ENCODE data around the gene PRPF6. TPM values are rescaled to one million over a fixed set of nuclear protein-coding genes. Genes with fewer than 3 reads are reported as not detected.
A peak's percentile ranks its signal among the peaks of the same experiment; 100 is the strongest.

Gene PRPF6, protein sequence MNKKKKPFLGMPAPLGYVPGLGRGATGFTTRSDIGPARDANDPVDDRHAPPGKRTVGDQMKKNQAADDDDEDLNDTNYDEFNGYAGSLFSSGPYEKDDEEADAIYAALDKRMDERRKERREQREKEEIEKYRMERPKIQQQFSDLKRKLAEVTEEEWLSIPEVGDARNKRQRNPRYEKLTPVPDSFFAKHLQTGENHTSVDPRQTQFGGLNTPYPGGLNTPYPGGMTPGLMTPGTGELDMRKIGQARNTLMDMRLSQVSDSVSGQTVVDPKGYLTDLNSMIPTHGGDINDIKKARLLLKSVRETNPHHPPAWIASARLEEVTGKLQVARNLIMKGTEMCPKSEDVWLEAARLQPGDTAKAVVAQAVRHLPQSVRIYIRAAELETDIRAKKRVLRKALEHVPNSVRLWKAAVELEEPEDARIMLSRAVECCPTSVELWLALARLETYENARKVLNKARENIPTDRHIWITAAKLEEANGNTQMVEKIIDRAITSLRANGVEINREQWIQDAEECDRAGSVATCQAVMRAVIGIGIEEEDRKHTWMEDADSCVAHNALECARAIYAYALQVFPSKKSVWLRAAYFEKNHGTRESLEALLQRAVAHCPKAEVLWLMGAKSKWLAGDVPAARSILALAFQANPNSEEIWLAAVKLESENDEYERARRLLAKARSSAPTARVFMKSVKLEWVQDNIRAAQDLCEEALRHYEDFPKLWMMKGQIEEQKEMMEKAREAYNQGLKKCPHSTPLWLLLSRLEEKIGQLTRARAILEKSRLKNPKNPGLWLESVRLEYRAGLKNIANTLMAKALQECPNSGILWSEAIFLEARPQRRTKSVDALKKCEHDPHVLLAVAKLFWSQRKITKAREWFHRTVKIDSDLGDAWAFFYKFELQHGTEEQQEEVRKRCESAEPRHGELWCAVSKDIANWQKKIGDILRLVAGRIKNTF
- 10 to 100 TPM; 64.5 to 64.6 TPM for total RNA-seq

DNA sequence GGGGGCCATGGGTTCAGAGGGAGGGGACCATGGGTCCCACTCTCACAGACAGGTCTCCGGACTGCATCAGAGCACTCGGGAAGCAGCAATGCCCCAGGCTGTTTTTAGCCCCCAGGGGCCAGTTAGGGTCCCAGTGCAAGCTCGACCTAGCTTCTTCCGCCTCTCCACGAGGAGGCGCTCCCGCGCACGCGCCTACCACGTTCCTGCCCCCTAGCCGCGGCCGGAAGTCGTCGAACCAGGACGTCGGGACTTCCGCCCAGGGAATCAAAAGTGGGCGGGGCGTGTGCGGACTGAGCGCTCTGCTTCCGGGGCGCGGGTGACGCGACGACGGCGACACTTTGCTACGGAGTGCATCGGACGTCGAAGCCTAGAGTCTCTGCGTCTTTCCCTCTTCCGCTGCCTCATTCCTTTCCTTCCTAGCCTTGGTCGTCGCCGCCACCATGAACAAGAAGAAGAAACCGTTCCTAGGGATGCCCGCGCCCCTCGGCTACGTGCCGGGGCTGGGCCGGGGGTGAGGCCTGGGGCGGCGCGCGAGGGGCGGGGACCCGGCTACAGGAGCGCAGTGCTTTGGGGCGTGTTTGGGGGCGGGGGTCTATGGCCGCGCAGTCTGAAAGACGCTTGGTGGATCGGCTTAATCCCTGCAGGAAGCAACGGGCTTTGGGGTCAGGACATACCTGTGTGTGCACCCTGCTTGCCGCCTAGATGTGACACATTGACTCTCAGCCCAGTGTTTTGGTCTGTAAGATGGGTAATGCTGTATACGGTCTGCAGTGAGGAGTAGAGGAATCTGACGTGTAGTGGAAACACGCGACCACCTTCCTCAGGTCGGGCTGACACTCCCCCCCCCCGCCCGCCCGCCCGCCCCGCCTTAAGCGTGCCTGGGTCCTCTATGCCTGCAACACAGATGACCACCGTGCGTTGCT, at the start of gene PRPF6:
TSS of gene PRPF6 (plus strand) at position 327 of the 923 bp plus-strand sequence. CDS start at position 441, 114 bp downstream.
- peak; percentile 97 for DNase-seq
- Mint-ChIP-seq H3K27me3 (no peaks in the 10 kb centered on the region), H3K27ac (peak within 1 kb of the TSS; percentile 97), H3K9me3 (no peaks in the 10 kb centered on the region), H3K36me3 (peaks cover 30% of the 10 kb centered on the region), H3K4me1 (peaks cover 55% of the 10 kb centered on the region), H3K4me3 (peak within 1 kb of the TSS; percentile 94)

DNA sequence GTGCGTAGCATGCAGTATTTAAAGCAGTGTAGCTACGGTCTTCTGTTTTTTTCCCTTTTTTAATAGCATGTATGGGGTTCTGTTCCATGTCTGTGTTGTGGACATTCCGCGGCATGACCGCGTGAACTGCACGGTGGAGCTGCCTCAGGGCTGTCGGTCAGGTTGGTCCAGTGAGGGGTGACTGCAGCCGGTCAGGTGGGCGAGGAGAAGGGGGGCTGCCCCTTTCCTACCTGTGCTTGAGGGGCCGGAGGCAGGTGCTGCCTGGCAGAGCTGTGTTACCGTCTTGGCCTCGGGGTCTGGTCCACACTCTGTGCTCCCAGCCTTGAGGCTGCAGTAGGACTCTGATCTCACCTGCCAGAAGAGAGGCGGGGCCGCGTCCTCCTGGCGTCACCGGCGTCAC, 49.2 kb upstream of the PRPF6 start:
- no peaks in the 10 kb centered on the region for H3K27me3 Mint-ChIP-seq

DNA sequence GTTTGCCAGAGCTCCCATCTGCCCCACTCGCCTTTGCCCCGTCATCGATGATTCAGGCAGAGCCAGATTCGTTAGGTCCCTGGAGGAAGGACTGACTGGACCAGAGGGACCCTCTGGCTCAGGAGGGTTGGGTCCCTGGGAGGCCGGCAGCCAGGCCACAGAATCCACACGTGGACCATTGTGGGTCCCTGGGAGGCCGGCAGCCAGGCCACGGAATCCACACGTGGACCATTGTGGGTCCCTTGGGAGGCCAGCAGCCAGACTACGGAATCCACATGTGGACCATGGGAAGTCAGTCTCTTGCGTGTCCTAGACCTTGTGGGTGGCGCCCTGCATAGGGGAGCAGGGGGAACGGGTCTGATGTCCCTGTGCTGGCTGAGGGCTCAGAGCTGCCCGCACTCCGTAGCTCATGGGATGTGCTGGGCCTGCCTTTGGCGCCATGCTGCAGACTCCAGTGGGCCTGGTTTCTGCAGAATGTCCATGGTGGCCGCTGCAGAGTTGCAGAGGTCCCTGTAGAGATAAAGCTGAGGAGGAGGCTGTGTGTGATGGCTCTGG, 48.2 kb upstream of the PRPF6 start:
- H3K27me3 Mint-ChIP-seq: no peaks in the 10 kb centered on the region

More for the DNA sequence above, 49.2 kb upstream of the PRPF6 start:
- H3K9me3 Mint-ChIP-seq: no peaks in the 10 kb centered on the region
- H3K36me3 Mint-ChIP-seq: peaks cover 15% of the 10 kb centered on the region
- no peak overlapping the region for H3K27ac Mint-ChIP-seq
- DNase-seq: no peak
- H3K4me1 Mint-ChIP-seq: peaks cover under 1% of the 10 kb centered on the region
- H3K4me3 Mint-ChIP-seq: no peak overlapping the region

DNA sequence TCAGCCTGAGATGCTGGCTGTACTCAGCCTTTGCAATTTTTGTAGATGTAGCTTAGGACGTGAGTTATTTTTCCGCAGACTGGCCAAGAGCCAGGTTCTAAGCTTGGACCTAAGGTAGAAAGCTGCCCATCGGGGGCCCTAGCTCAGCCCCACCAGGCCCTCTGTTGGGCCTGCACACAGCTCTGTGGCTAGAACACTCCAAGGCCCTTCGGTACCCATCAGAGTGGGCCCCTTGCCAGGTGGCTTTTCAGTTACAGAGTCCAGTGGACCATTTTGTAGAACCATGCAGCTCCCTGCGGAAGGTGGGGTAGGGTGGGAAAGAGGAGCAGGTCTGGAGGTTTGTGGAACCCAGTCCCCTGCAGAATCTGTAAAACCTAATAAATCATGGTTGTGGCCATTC, 47.3 kb upstream of the PRPF6 start:
- H3K9me3 Mint-ChIP-seq: no peaks in the 10 kb centered on the region
- no peak overlapping the region for H3K4me3 Mint-ChIP-seq
- H3K27ac Mint-ChIP-seq: no peak overlapping the region
- DNase-seq: no peak
- peaks cover 2% of the 10 kb centered on the region for H3K4me1 Mint-ChIP-seq
- H3K36me3 Mint-ChIP-seq: peaks cover 21% of the 10 kb centered on the region
- no peaks in the 10 kb centered on the region for H3K27me3 Mint-ChIP-seq

More for the DNA sequence above, 48.2 kb upstream of the PRPF6 start:
- no peak overlapping the region for H3K27ac Mint-ChIP-seq
- H3K4me1 Mint-ChIP-seq: peaks cover 2% of the 10 kb centered on the region
- H3K36me3 Mint-ChIP-seq: peaks cover 16% of the 10 kb centered on the region
- no peak for DNase-seq
- no peaks in the 10 kb centered on the region for H3K9me3 Mint-ChIP-seq
- no peak overlapping the region for H3K4me3 Mint-ChIP-seq

DNA sequence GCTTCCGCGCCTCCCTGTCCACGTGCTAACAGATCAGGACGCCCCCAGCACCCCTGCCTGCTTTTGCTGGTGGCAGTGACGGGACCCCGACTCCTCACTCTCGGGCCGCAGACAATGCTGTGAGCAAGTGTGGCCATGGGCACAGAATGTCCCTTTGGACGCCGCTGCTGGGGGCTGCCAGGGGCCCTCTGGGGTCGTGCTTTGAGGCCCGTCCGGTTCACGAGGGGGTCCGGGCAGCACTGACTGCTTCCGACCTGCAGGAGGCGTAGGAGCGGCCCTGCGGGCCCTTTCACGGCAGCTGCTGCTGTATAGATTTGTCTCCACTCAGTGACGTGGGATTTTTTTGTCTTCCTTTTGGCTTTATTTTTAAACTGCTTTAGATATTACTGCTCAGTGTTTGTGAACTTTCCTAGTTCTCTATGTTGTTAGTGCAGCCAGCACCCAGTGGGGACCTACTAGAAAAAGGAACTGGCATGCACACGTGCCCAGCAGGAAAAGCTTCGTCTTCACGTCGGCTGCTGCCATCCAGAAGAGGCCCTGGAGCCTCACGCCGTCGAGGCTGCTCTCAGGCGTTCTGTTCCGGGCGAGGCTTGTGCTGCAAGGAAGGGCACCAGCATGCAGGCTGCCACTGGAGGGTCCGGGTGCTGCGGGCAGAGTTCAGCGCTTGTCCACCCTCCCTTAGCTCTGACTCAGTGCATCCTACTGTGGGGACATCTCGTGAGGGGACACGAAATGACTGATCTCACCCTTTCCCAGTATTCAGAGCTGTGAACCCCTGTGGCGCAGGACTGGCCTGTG, 46.5 kb upstream of the PRPF6 start:
- Mint-ChIP-seq H3K27ac (no peak overlapping the region), H3K9me3 (no peaks in the 10 kb centered on the region), H3K4me1 (peaks cover 2% of the 10 kb centered on the region), H3K36me3 (peaks cover 15% of the 10 kb centered on the region), H3K27me3 (no peaks in the 10 kb centered on the region), H3K4me3 (no peak overlapping the region)
- DNase-seq: no peak

DNA sequence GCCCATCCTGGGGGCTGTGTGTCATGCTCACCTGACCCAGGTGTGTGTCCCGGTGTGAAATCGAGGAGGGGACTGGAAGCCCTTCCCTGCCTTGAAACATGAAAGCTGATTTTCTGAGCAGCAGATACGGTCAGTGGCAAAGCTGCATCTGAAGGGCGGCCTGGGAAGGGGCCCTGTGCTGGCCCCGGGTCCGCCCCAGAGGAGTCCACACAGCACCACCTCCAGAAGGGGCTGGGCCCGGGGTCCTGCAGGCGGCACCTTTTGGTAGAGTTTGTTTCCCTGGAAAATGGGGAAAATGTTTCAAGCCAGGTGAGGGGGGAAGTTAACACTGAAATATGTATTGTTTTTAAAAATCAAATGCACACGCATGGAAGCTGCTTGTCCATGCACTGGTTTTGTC, 45.5 kb upstream of the PRPF6 start:
- Mint-ChIP-seq H3K36me3 (peaks cover 15% of the 10 kb centered on the region), H3K9me3 (no peaks in the 10 kb centered on the region), H3K4me1 (peaks cover 2% of the 10 kb centered on the region), H3K27me3 (no peaks in the 10 kb centered on the region), H3K4me3 (no peak overlapping the region), H3K27ac (no peak overlapping the region)
- DNase-seq: no peak

DNA sequence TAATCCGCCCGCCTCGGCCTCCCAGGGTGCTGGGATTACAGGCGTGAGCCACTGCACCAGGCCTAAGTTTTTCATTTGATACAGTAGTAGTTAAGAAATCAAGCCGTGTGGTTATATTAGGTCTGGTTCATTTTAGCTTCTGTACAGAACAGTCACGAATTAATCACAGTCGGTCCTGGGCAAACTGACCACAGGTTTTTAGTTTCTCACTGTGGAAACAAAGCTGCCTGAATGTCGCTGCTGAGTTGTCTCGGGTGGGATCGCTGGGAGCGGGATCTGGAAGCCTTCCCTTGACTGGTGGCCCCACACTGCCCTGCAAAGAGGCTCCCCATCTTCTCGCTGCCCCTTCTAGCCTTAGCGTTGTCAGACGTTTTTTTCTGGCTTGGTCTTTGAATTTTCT, 43.3 kb upstream of the PRPF6 start:
- peaks cover 13% of the 10 kb centered on the region for H3K4me1 Mint-ChIP-seq
- DNase-seq: no peak
- H3K4me3 Mint-ChIP-seq: no peak overlapping the region
- H3K27ac Mint-ChIP-seq: no peak overlapping the region
- no peaks in the 10 kb centered on the region for H3K9me3 Mint-ChIP-seq
- peaks cover 13% of the 10 kb centered on the region for H3K36me3 Mint-ChIP-seq
- H3K27me3 Mint-ChIP-seq: no peaks in the 10 kb centered on the region

DNA sequence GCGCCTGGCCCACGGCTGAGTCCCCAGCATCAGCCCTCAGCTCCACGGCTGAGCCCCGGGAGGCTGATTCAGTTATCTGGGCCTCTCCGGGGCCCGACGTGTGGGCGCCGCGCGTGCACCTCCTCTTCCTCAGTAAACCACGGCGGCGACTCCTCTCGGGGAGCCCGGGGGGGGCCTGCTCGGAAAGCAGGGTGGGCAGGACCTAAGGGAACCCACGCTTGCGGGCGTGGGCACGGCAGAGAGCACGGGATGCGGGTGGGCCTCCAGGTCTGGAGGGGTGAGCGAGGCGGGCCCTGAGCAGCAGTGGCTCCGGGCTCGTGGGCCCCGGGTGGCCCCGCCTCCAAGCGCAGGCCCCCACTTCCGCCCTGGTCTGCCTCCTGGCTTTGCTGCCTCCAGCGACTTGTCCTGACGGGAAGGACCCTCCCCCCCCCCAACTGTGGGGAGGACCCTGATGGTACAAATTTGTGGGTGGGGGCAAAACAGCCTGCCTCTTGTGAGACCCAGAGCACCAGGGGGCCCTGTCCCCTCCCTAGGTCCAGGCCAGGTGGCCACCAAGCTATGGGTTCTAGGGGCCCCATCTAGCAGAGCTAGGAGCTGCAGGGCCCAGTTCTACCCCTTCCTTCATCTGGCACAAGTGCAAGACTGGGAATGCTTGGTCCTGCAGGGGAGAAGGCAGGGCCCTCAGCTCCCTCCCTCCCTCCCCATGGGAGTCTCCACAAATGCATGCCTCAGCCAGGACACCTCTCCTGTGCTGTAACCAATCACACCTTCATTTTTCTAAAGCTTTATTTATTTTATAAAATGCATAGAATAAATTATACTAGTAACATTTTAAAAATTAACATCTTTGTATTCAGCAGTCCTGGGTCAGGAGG, 41.6 kb upstream of the PRPF6 start:
- H3K27ac Mint-ChIP-seq: no peak overlapping the region
- DNase-seq: no peak
- H3K9me3 Mint-ChIP-seq: no peaks in the 10 kb centered on the region
- no peaks in the 10 kb centered on the region for H3K27me3 Mint-ChIP-seq
- H3K4me3 Mint-ChIP-seq: no peak overlapping the region
- H3K36me3 Mint-ChIP-seq: peaks cover 13% of the 10 kb centered on the region
- H3K4me1 Mint-ChIP-seq: peaks cover 13% of the 10 kb centered on the region

DNA sequence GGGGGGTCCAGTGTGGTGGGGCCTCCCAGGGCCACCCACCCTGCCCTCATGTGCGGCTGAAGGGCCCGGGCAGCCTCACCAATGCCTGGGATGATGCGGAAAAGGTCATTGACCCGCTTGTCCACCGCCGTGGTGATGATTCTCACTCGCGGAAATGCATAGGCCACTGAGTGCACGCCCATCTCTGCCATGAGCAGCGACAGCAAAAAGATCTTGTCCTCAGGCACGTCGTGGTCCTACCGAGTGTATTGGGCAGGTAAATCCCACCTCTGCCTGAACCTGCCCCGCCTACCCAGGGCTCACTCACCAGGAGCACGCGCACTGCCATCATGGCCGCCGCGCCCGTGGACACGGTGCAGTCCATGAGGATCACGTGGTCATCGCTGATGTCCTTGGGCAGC, 40.9 kb upstream of the PRPF6 start:
- no peak for DNase-seq
- Mint-ChIP-seq H3K9me3 (no peaks in the 10 kb centered on the region), H3K4me1 (peaks cover 13% of the 10 kb centered on the region), H3K27ac (no peak overlapping the region), H3K27me3 (no peaks in the 10 kb centered on the region), H3K36me3 (peaks cover 13% of the 10 kb centered on the region), H3K4me3 (no peak overlapping the region)

DNA sequence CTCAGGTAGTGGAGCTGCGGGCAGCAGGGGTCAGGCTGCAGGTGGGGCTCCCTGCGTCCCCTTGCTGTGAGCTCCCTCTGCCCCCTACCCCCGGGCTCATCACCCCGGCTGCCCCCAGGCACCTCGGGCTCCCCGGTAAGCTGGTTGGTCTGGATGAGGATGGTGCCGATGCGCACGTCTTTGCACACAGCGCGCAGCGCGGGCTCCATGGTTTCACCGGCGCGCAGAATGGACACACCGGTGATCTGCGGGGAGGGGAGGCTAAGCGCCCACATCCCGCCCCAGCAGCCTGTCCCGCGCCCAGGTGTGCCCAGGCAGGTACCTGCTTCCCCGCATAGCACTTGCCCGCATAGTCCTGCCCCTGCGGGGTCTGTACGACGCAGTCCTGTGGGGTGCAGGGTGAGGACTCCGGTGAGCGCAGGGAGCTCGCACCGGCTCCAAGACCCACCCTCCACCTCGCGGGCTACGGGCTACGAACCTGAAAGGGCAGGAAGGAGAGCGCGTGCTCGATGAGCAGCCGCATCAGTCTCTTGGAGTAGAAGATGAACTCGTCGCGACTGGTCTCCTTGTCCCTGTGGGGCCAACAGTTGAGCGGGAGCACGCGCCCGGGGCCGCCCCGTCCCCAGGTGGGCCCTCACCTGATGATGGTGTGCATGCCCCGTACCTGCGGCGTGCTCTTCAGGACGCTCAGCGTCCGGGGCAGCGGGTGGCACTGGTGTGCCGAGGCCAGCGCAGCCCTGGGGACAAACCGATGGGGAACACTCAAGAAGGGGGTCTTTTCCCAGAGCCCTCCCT, 40.3 kb upstream of the PRPF6 start:
- Mint-ChIP-seq H3K27me3 (no peaks in the 10 kb centered on the region), H3K4me1 (peaks cover 13% of the 10 kb centered on the region), H3K27ac (peak overlapping the region; percentile 63), H3K4me3 (no peak overlapping the region), H3K9me3 (no peaks in the 10 kb centered on the region), H3K36me3 (peaks cover 13% of the 10 kb centered on the region)
- no peak for DNase-seq

DNA sequence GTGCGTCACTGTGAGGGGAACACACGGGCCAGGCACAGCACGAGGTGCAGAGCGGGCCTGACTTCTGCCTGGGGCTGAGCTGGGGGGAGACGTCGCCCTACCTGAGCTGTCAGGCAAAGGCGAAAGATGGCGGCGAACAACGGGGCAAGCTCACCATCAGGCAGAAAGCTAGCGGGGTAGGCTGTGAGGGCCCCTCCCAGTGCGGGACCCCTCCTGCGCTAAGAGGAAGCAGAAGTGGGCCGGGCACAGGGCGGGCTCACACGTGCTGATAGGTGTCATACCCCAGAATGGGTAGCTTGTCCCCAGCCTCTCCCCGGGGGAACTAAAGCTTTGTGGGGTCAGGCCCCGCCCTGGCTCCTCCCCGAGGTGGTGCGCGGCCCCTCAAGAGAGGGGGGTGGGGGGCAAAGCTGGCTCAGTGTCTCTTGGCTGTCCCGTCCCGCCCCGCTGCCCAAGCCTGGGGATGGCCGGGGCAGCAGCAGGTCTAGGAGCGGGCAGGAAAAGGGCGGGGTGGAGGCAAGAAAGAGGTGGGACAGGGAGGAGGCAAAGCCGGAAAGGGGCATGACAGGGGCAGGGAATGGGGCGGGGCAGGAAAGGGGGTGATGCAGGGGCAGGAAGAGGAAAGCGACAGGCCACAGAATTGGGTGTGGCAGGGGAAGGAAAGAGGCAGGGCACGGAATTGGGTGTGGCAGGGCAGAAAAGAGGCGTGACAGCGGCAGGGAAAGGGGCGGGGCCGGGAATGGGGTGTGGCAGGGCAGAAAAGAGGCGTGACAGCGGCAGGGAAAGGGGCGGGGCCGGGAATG, 39.5 kb upstream of the PRPF6 start:
- H3K9me3 Mint-ChIP-seq: no peaks in the 10 kb centered on the region
- H3K27ac Mint-ChIP-seq: peak overlapping the region; percentile 63
- peaks cover 14% of the 10 kb centered on the region for H3K4me1 Mint-ChIP-seq
- DNase-seq: peak; percentile 77
- no peaks in the 10 kb centered on the region for H3K27me3 Mint-ChIP-seq
- no peak overlapping the region for H3K4me3 Mint-ChIP-seq
- H3K36me3 Mint-ChIP-seq: peaks cover 13% of the 10 kb centered on the region
